Fibroblast of peridontal ligament (primary cell): ENCODE results near the gene NRXN3.

Experiments used
- DNase-seq: peaks from one replicate; pipeline ENCODE4 v3.0.0-alpha.2; 2010; ENCODE audit errors: extremely low read depth

NRXN3 gene

DNA sequence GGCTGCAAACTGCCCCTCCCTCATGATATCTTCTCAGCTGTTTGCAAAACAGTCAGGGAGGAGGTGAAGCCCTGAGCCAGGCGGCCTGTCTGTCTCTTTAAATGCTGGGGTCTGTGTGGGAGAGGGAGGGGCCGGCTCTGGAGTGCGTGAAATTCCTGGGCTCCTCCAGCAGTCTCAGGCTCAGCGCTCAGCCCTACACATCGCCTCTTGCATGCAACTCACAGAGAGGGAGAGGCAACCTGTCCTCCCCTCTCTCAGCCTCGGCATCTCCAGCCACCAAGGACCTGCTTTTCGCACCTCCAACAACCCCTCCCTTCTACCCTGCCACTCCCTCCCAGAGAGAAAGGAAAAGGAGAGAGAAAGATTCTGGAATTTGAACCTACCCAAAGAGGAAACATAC is at the start of gene NRXN3:
TSS of gene NRXN3 (plus strand) at position 171 of the 400 bp plus-strand sequence. CDS start 72,721 bp downstream, outside the sequence.
- DNase-seq = no peak

DNA sequence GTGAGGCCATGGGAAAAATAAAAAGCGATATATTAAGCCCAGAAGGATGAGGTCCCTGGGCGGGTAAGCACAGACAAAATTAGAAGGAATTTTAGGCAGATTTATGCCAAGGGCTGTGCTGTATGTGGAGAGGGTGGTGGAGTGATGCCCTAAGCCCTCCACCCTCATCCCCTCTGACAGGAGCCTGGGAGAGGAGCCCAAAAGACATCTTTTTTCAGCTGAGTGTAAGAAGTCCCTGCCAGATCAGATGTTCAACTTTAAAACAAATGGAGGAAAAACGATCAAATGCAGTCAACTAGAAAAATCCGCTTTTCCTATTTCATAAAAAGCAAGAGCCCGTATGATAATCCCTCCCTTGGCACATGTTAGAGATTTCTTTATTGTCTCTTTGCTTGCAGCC is 47.7 kb upstream of the NRXN3 start:
- no peak for DNase-seq

DNA sequence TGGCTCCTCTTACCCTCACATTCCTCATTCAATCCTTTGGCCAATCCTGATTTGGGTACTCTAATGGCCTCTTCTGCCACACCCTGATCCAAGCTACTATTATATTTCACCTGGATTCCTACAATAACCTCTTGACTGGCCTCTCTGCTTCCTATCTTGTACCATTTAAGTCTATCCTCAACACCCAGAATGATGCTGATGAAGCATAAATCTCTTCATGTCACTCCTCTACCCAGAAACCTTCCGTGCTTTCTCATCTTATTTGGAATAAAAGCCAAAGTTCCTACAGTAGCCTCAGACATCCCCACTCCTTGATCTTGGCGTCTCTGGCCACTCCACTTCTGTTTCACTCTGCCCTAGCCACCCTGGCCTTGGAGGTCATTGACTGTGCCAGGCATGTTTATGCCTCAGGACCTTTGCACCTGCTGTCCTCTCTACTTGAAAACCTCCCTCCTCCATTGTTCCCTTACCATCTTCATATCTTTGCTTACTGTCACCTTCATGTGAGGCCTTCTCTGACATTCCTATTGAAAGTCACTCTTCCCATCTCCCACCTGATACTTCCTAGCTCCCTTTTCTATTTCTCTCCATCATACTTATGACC is 46.4 kb upstream of the NRXN3 start:
- no peak for DNase-seq

DNA sequence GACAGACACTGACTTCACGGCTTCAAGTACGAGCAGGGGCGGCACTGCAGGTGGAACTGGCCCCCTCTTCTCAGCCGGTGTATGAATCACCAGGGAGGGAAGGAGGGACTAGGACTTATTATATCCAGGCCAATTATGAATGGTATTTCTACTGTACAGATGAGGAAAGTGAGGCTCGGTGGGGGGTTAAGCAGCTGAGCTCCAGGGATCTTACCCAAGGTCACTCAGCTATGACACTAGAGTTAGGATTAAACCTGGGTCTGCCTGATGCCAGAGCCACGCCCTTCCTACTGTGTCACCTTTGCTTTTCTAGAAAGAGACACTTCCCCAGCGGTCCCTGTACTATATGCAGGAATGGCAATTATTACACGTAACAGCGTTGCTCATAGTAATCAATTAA is 42.2 kb upstream of the NRXN3 start:
- no peak for DNase-seq

DNA sequence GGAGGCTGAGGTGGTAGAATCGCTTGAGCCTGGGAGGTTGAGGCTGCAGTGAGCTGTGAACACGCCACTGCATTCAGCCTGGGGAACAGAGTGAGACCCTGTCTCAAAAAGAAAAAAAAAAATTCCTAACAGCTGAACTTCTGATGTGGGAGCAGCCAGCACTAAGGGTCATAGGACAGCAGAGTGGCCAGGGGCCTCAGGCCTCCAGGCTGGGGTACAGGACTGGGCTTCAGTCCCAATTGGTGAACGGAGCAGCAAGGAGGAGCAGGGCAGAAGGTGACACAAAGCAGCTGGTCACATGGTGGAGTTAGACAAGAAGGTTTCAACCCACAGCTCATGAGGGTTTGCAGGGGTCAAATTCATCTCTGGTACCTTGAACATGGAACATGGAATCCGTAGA is 40.8 kb upstream of the NRXN3 start:
- no peak for DNase-seq

DNA sequence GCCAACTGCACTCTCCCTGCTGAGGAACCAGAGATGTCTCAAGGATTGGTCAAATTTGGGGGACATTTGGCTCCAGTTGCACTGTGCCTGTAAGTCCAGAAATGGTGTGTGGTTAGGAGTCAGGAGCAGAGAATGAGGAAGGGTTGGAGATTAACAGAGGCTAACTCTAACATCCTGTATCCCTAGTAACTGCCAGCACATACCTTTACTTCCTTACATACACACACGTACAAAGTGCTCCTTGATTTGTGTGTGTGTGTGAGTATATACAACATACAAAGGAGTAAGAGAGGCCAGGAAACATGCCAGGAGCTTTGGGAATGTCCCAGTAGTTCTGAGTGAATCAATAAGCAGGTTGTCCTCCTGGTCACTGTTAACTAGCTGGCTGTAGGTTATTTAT is 39.8 kb upstream of the NRXN3 start:
- DNase-seq = no peak

DNA sequence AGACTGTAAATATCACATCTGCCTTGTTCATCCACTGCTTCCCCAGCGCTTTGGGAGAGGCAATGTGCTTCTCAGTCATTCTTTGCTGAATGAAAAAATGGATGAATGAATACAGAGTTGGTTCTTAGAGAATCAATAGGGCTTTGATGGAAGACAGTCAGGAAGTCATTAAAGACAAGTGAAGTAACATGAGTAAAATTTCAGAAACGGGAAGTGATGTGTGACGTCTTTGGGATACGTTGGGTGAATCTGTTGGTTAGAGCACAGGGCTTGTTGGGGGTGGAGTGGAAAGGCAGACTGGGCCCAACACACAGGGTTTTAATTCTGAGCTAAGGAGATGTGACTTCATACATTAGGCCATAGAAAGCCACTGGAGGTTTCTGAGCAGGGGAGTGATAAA is 39.0 kb upstream of the NRXN3 start:
- no peak for DNase-seq

DNA sequence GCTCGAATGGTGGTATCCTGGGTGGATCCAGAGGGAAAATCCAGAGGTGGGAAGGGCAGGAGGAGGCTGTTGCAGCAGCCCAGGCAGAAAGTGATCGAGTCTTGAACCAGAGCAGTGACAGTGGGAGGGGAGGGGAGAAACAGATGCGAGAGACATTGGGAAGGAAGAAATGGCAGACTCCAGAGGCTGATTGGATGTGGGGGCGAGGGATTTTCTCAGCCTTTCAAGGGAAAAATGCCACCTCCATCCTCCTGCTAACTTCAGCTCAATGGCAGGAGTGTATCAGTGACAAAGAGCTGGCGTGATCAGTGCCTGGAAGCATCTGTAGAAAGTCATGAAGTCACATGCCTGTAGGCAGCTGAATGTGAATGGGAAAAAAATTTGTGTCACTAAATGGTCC is 38.6 kb upstream of the NRXN3 start:
- no peak for DNase-seq

DNA sequence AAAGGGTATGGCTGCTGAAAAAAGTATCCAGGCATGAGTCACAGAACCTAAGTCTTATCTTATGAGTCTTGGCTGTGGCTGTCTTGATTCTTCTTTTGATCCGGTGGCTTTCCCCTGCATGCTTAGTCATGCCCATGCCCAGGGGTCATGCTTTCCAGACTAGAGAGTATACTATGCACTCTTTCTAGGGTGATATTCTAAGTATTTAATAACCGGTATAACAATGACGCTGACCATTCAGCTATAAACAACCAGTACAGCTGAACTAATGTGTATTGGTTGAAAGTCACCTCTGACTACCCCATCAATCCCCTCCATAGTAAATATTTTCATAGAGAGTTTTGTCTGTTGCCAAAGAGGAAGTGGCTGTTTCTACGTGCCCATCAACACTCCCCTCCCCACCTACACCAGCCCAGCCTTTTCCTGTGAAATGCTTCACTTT is 34.7 kb upstream of the NRXN3 start:
- DNase-seq = no peak

DNA sequence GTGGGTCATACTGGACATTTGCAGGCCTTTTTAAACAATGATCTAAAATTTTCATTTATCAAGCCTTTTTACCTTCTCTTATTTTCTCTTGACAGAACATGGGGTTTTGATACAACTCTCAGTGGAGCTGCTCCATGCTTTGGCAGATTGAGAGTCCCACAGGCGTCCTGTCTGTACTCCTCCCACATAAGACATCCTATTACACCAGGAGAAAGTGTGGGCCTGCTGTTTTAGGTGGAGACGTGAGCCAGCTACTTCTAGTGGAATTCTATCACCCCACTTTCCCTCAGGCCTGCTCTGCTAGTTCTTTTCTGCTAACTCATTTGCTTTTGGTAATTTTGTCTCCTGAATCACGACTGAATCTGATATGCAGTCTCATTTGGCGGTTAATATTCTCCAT is 33.5 kb upstream of the NRXN3 start:
- no peak for DNase-seq

DNA sequence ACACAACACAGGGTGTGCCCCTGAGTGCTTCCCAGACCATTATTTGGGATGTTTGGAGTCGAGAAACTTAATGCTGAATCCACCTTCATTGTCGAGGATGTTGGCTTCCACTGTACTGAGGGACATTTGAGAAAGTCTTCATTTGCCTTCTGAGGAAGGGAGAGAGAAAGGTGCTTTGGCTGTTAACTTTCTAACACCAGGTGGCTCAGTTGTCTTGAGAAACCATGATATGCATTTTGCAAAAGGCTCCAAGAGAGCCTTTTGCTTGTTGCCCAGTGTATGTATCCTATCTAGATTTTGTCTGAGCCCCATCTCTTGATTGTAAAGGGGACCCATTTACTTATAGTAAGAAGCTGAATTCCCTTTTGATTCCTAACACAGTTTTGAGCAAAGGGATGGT is 28.6 kb upstream of the NRXN3 start:
- DNase-seq = no peak

DNA sequence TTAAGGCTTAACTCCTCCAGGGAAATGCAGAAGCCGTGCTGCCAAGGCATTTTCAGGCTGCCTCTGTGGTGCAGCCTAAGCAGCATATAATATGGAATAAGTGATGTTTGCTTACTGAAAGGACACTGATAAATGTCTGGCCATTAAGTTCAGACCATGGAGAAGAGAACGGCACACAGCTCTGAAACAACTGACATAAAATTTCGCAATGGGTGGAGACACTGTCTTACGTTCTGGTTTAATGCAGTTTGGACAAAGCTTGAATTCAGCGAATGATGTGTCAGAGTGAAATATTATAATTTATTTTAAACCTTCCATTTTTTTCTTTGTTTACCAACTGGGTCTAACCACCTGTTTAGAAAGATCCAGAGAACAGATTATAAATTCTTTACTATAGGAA is 27.2 kb upstream of the NRXN3 start:
- no peak for DNase-seq

DNA sequence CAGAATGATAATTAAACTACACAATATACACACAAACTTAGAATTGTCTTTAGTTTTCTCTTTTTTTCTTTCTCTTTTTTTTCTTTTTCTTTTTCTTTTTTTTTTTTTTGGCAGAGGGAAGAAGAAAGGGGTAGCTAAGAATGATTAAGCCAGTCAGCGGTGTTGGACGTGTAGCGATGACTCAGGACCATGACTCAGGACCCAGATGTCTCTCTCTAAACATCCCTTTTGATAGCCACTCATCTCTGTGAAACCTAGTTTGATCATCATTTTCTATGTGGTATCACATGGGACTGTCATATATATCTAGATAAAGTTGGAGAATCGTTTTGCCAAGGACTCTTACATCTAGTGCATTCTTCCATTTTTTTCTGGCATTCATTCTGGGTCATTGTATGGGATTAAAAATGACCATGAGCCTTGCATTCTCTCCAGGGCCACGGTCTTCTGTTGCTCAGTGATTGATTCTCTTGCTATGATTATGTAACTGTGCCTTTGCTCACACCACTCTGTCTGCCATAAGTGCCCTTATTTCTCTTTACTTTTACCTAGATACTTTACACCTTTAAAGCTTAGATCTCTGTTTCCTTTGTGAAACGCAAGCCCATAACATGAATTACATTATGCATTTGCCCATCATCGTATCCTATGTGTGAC is 26.6 kb upstream of the NRXN3 start:
- DNase-seq = peak; percentile 1

DNA sequence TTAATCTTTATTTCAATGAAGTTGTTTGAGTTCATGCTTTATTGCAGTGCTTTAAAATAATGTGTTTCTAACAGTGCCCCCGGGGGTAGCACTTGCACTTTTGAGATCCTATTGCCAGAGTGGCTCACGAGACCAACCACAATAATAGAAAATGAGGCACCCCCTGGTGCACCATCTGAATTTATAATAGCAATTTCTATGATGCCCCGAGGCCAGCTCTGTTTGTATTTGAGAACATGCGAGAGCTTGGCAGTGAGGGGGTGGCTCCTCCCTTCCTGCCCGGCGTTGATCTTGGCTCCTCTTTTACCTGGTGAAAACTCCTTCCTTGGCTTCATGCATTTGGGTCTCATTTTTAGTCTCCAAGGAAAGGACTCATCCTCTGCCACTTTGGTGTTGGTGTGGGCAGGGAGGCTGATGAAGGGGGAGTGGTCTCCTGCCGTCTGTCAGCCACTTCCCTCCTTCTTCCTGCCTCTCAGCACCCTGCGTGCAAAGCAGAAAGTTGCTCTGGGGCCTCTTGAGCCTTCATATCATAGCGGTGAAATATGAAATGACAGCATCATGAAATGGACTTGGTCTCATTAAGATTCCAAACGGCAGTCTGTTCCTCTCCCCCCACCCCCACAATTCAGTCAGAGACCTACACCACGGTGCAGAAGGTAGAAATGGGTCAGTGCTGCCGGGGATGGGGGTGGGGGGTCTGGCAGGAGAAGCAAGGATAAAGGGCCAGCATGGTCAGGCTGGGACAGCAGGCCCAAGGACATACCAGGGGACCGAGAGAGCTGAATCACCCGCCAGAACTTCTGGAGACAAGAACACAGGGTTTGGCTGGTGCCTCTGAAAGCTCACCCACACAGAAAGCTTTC is 17.7 kb upstream of the NRXN3 start:
- no peak for DNase-seq

DNA sequence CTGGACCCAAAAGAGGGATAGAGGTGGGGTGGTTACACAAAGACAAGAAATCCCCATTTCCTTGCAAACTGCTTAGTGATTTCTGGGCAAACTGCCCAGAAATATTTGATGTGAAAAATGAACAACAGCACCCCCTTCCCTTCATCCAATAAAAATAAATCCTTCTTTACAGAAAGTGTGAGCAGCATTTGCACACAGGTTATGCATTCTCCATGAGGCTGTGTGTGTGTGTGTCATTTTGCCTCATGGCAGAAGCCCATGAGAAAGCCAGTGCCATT is 17.2 kb upstream of the NRXN3 start:
- DNase-seq = peak; percentile 2

DNA sequence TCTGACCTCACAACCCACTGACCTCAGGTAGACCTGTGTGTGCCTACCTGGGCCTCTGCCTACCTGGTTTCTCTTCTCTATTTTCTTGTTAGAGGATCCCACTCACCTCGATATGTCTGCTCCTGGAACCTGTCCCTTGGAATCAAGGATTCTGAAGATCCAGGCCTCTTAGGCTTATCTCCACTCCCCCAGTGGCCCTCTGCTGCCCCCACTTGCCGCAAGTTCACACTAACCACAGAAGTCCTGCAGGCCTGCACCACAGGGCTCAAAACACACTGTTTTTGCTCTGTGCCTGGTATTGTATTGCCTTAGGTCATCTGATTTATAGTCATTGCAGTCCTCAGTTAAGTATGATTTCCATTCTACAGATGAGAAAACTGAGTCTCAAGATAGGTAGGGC is 15.3 kb upstream of the NRXN3 start:
- no peak for DNase-seq

DNA sequence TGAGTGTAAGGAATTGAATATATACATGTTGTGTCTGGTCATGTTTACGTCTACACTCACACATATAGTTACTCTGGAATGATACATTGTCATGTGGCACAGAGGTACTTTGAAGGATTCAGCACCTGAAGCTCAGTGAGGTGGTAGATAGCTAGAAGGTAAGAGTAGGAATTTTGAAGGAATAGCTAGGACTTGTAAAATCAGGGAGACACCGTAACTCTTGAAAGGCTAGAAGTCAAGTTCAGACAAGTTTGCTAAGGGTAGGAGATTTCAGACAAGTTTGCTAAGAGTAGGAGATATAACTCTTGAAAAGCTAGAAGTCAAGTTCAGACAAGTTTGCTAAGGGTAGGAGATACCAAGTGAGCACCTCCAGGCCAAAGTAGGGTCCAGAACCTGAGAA is 14.0 kb upstream of the NRXN3 start:
- no peak for DNase-seq

DNA sequence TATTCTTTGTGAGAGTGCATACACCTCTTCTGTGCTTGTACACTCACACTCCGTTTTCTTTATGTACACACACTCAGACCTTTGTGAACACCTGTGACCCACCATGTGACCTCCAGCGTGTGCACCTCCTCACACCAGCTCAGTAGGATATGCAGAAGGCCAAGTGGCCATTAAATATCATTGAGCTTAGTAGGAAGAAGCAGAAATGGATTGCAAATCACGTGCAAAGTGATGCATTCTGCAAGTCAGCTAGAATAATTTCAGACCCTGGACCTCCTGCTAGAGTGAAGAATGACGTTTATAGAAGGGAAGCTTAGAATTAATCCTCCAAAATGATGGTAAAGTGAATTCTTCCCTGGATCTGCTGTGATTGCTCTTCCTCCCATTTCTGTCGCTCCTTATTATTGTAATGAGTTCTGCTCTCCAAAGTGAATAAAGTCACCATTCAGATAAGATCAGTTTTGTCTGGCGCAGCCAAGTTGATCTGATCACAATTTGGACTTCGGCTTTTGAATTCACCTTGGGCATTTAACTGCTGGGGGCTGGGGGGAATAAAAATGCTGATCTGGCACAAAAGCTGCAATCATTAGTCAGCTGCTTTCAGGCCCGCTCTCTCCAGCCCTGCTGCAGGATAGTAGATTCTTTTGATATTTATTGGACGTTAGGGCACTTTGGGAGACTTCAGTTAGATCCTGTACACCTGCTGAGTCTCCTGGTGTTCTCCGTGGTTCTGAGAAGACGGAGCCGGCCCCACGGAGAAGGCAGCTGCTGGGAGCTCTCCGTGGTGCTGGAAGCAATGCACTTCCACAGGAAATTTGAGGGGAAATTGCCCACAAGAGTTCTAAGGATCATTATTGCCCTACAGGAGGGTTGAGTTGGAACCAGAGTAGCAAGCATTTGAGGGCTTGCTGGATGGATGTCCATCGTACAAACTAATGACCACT is 12.4 kb upstream of the NRXN3 start:
- DNase-seq = peak; percentile 3

DNA sequence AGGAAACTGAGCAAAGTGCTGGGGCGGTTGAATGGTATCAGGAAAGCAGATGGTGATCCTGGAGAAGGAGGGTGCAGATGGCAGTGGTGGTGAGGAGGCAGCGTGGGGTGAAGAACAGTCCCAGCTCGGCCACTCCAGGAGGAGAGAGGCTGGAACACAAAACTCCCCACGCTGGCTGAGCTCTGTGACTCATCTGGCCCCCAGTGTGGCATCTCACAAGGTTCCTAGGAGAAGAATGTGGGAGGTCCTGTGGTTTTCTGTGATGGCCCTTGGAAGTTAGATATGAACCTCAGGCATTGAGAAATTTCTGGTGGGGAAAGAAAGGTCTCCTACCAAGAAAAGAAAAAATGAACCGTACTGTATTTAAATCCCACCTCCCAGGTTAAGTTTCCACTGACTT is 8.0 kb upstream of the NRXN3 start:
- no peak for DNase-seq

DNA sequence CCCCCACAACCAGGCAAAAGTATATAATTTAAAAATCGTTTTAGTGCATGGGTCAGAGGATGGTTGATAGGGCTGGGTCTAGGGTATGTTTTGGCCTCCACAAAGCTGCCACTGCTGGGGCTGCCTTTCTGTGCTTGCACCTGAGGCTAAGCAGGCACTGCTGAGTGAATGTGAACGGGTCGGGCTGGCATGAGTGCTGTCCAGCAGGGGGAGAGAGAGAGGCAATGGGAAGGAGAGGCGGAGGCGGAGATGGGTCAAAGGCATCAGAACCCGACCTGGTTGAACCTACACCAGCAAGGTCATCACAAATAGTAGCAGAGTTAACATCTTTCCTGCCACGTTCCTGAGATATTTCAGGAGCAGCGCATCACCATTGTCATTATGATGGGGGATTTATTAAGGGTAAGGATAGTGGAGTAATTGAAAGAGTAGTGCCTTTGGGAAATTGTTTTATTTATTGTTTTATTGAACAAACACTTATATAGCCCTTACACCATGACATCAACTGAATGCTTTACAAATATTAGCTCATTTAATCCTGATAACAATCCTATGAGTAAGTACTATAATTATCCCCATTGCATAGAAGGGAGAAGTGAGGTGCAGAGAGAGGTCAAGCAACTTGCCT is 5.8 kb upstream of the NRXN3 start:
- no peak for DNase-seq

DNA sequence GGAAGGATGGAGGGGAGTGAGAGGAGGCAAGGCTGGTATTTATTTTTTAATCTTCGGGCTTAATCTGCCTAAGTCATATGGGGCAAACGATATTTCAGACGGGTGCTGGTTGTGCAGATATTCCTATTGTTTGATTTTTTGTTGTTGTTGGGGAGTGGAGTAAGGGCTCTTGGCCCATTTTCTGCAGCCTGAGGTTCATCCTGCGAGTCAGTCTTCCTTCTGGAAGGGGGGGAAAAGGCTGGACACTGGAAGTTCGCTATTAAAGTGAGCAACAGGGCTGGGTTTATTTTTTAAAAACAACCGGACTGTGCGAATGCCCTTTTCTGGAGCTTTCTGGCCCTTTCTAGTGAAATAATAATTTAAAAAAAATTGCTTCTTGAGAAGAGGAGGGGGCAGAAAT is 2.3 kb downstream of the NRXN3 start:
- DNase-seq = no peak
